ENCODE data around the gene CLPX. TPM values are rescaled to one million over a fixed set of nuclear protein-coding genes. Genes with fewer than 3 reads are reported as not detected.

Gene CLPX
- total RNA-seq, 4 donors from 2014 or later = 37.4 to 53.2 (median 39.8) TPM

DNA sequence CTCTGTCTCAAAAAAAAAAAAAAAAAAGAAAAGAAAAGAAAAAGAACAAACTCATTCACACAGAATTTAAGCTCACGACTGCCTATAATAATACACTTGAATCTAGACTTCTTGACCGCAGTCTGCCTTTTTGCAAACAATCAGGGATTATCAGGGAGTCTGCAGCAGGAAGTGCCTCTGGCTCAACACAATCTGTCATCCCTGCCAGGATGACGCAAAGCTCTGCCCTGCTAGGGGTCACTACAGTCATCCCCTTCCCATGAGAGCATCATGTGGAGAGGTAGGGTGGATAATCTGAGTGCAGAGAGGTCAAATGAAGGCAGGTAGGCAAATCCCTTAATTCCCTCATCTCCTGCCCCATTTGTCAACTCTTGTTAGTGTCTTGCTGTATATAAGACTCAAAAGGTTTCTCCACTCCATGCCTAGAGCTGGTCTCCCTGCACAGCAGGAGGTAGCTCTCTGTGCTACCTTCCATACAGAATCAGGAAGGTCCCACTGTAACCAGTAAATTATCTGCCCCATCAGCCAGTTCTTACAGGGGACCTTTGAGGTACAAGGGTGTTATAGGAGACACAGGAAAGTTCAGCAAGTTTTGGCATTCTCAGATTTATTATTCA lies 74.4 kb downstream of the CLPX start:
- intact Hi-C loops (cut with DNase I) = no loop called here
- H3K36me3 ChIP-seq = peaks cover 0 to 54% (median 51%) of the 10 kb centered on the region in 4 donors
- H3K4me3 ChIP-seq = no peak overlapping the region
- no peak for DNase-seq (ENCODE audit: extremely low spot score)
- H3K27me3 ChIP-seq = no peaks in the 10 kb centered on the region
- H3K9me3 ChIP-seq = no peaks in the 10 kb centered on the region
- 62% methylated on average over 3 of the region's 3 CpGs for WGBS
- no peak overlapping the region for H3K27ac ChIP-seq (replicated peaks in 1 of 4)
- no peaks in the 10 kb centered on the region for H3K4me1 ChIP-seq
- TF ChIP-seq POLR2A (IDR thresholded peaks at IDR 0.05; ENCODE audit: low read depth) (no peak), POLR2AphosphoS5 (IDR thresholded peaks at IDR 0.05) (no peak), EP300 (IDR thresholded peaks at IDR 0.05) (no peak)
- TF ChIP-seq, protein P1, sequence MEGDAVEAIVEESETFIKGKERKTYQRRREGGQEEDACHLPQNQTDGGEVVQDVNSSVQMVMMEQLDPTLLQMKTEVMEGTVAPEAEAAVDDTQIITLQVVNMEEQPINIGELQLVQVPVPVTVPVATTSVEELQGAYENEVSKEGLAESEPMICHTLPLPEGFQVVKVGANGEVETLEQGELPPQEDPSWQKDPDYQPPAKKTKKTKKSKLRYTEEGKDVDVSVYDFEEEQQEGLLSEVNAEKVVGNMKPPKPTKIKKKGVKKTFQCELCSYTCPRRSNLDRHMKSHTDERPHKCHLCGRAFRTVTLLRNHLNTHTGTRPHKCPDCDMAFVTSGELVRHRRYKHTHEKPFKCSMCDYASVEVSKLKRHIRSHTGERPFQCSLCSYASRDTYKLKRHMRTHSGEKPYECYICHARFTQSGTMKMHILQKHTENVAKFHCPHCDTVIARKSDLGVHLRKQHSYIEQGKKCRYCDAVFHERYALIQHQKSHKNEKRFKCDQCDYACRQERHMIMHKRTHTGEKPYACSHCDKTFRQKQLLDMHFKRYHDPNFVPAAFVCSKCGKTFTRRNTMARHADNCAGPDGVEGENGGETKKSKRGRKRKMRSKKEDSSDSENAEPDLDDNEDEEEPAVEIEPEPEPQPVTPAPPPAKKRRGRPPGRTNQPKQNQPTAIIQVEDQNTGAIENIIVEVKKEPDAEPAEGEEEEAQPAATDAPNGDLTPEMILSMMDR (IDR thresholded peaks at IDR 0.05) = no peak

DNA sequence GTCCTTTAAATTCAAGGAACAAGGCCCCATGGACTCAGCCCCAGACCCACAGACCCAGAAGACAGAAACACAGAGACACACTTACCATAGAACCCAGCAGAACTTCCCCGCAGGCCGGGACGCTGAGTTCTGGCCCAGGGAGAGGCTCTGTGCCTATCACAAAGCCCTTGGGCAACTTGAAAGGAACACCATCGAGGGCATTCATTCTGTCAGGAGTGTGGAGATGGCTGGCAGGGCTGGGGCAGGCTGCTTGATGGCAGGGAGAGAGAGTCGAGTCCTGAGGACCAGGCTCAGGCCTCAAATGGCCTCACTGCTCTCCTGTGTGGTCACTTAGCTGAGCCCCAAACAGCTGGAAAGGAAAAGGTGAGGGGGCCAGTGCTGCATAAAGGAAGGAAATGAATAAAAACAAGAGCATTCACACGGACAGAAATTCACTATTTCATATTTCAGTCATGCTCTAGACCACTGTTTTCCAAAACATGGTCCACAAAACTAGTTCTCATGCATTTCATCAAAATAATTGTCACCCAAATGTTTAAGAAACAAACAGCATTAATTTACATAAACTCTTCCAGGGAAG lies 79.0 kb downstream of the CLPX start:
- no peak for TF ChIP-seq POLR2AphosphoS5 (IDR thresholded peaks at IDR 0.05)
- TF ChIP-seq, protein P1 (IDR thresholded peaks at IDR 0.05) = no peak
- 84% methylated on average over 6 of the region's 6 CpGs for WGBS
- Histone ChIP-seq H3K4me1 (peaks cover 0 to 12% (median 9%) of the 10 kb centered on the region in 4 donors), H3K4me3 (no peak overlapping the region), H3K36me3 (peaks cover 0 to 40% (median 34%) of the 10 kb centered on the region in 4 donors), H3K27ac (replicated peaks in 1 of 4) (no peak overlapping the region), H3K9me3 (no peaks in the 10 kb centered on the region), H3K27me3 (no peaks in the 10 kb centered on the region)
- intact Hi-C loops (cut with DNase I) = no loop called here
- no peak for DNase-seq (ENCODE audit: extremely low spot score)

DNA sequence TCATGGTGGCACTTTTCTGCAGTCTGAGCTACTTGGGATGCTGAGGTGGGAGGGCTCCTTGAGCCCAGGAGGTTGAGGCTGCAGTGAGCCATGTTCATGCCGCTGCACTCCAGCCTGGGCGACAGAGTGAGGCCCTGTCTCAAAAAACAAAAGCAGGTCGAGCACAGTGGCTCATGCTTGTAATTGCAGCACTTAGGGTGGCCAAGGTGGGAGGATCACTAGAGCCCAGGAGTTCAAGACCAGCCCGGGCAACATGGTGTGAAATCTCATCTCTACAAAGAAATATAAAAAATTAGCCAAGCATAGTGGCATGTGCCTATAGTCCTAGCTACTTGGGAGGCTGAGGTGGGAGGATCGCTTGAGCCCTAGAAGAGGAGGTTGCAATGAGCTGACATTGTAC lies 80.1 kb downstream of the CLPX start:
- Histone ChIP-seq H3K27ac (replicated peaks in 1 of 4) (no peak overlapping the region), H3K9me3 (no peaks in the 10 kb centered on the region), H3K36me3 (peaks cover 0 to 49% (median 35%) of the 10 kb centered on the region in 4 donors), H3K4me1 (peaks cover 0 to 18% (median 17%) of the 10 kb centered on the region in 4 donors), H3K4me3 (no peak overlapping the region), H3K27me3 (no peaks in the 10 kb centered on the region)
- intact Hi-C loops (cut with DNase I) = no loop called here
- no peak for DNase-seq (ENCODE audit: extremely low spot score)
- TF ChIP-seq POLR2A (IDR thresholded peaks at IDR 0.05; ENCODE audit: low read depth) = no peak
- TF ChIP-seq EP300 (IDR thresholded peaks at IDR 0.05) = no peak
- no peak for TF ChIP-seq POLR2AphosphoS5 (IDR thresholded peaks at IDR 0.05)
- TF ChIP-seq, protein P1 (IDR thresholded peaks at IDR 0.05) = no peak
- WGBS = 100% methylated on average over 5 of the region's 5 CpGs

DNA sequence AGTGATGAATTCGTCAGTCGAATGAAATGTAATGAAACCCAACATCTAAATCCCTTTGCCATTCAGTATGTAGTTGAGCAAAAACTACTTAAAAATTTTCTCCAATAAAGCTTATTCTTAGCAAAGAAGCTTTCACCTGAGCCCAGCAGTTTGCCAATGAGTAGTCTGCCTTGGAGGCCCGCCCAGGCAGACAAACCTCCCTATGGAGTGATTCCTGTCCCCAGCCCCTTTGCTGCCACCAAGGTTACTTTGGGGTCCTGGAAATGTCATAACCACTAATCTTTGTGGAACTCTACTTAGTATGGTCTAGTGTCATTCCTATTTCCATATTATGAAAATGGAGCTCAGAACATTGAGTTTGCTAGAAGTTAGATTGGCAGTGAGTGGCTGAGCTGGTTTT lies 82.2 kb downstream of the CLPX start:
- 100% methylated on average over 3 of the region's 3 CpGs for WGBS
- H3K36me3 ChIP-seq = peaks cover 9 to 70% (median 54%) of the 10 kb centered on the region in 4 donors
- intact Hi-C loops (cut with DNase I) = loop anchor here (1.0 kb wide), 1 partner anchor 71 kb away; no protein-coding TSS in a partner anchor

More for the DNA sequence above, 82.2 kb downstream of the CLPX start:
- TF ChIP-seq EP300 (IDR thresholded peaks at IDR 0.05) (no peak), POLR2AphosphoS5 (IDR thresholded peaks at IDR 0.05) (no peak), POLR2A (IDR thresholded peaks at IDR 0.05; ENCODE audit: low read depth) (no peak)
- TF ChIP-seq, protein P1 (IDR thresholded peaks at IDR 0.05) = no peak
- H3K9me3 ChIP-seq = no peaks in the 10 kb centered on the region
- peaks cover 0 to 18% (median 17%) of the 10 kb centered on the region in 4 donors for H3K4me1 ChIP-seq
- no peak overlapping the region for H3K27ac ChIP-seq (replicated peaks in 1 of 4)
- H3K27me3 ChIP-seq = no peaks in the 10 kb centered on the region
- no peak for DNase-seq (ENCODE audit: extremely low spot score)
- no peak overlapping the region for H3K4me3 ChIP-seq

Measured in esophagus muscularis mucosa (tissue), 4 donors.